GM18499 (cell line): ENCODE data around the gene RYR3.

Source experiments
- ATAC-seq: cut with Tn5 transposase; IDR thresholded peaks from one replicate; pipeline ENCODE4 v1.9.1; 2021; ENCODE audit warnings: moderate number of reproducible peaks; ENCODE audit not compliant: insufficient read depth, unreplicated experiment

Gene RYR3

GRCh38 chr15:33908406-33908805 lies 597.6 kb downstream of the RYR3 start:
- no peak for ATAC-seq

GRCh38 chr15:33910741-33911140 lies 600.0 kb downstream of the RYR3 start:
- ATAC-seq, result no peak

- ATAC-seq, result no peak
Observed at GRCh38 chr15:33912326-33912725, 601.6 kb downstream of the RYR3 start.

GRCh38 chr15:33913459-33913858 lies 602.7 kb downstream of the RYR3 start:
- no peak for ATAC-seq
